Parathyroid adenoma (tissue), 2 donors: ENCODE data around the gene CAPZA2.
"Not testable (repeated sequence)": the region's sequence is repeated elsewhere in the genome, so short reads cannot be mapped to it uniquely, and the experiment has no call there.

ENCODE experiments used
- H2AFZ ChIP-seq: fragments of 300-600 bp; sonication (generic); one replicate; pipeline ENCODE4 v1.7.0; 2017; ENCODE audit warnings: antibody characterized with exemption, mild to moderate bottlenecking
- H3K27ac ChIP-seq: fragments of 300-600 bp; sonication (generic); one replicate; pipeline ENCODE4 v1.7.0; 2017
- H3K27me3 ChIP-seq: fragments of 300-600 bp; sonication (generic); one replicate; pipeline ENCODE4 v1.7.0; 2017; ENCODE audit warnings: low read length; ENCODE audit not compliant: control insufficient read depth, insufficient read depth
- H3K36me3 ChIP-seq: fragments of 300-600 bp; sonication (generic); one replicate; pipeline ENCODE4 v1.7.0; 2017; ENCODE audit warnings: low read length; ENCODE audit not compliant: control insufficient read depth, insufficient read depth
- H3K4me1 ChIP-seq: fragments of 300-600 bp; sonication (generic); one replicate; pipeline ENCODE4 v1.7.0; 2017; ENCODE audit warnings: control low read depth
- H3K4me2 ChIP-seq: fragments of 300-600 bp; sonication (generic); one replicate; pipeline ENCODE4 v1.7.0; 2017; ENCODE audit warnings: low read length
- H3K4me3 ChIP-seq: fragments of 300-600 bp; sonication (generic); one replicate; pipeline ENCODE4 v1.7.0; 2017; ENCODE audit warnings: low read depth, low read length
- H3K79me2 ChIP-seq: fragments of 300-600 bp; sonication (generic); one replicate; pipeline ENCODE4 v1.7.0; 2017; ENCODE audit warnings: control low read depth
- H3K9ac ChIP-seq: fragments of 300-600 bp; sonication (generic); one replicate; pipeline ENCODE4 v1.7.0; 2017; ENCODE audit warnings: mild to moderate bottlenecking
- H3K9me3 ChIP-seq: fragments of 300-600 bp; sonication (generic); one replicate; pipeline ENCODE4 v1.7.0; 2017; ENCODE audit warnings: low read length; ENCODE audit not compliant: control insufficient read depth
- CTCF ChIP-seq: fragments of 300-600 bp; sonication (generic); IDR thresholded peaks from one replicate; pipeline ENCODE4 v1.7.0; 2017; ENCODE audit warnings: antibody characterized with exemption, mild to moderate bottlenecking
- donor health status: primary hyperparathyroidism.

CAPZA2 gene

GRCh38 chr7:116956477-116956804, 94.1 kb downstream of the CAPZA2 start:
- Histone ChIP-seq H3K79me2 (peaks cover 8% of the 10 kb centered on the region), H3K27me3 (no peaks in the 10 kb centered on the region), H3K9ac (no peak overlapping the region), H3K36me3 (no peaks in the 10 kb centered on the region), H3K4me2 (no peak overlapping the region), H3K27ac (no peak overlapping the region), H3K4me1 (peaks cover 6% of the 10 kb centered on the region), H2AFZ (no peak overlapping the region), H3K4me3 (no peak overlapping the region), H3K9me3 (no peaks in the 10 kb centered on the region)
- TF ChIP-seq CTCF: no peak

- no peaks in the 10 kb centered on the region for H3K36me3 ChIP-seq
- H3K27me3 ChIP-seq: no peaks in the 10 kb centered on the region
- no peak overlapping the region for H3K9ac ChIP-seq
- H3K4me1 ChIP-seq: peaks cover 3% of the 10 kb centered on the region
- no peaks in the 10 kb centered on the region for H3K9me3 ChIP-seq
- no peak overlapping the region for H3K4me2 ChIP-seq
- H3K27ac ChIP-seq: no peak overlapping the region
- TF ChIP-seq CTCF: no peak
- no peak overlapping the region for H3K4me3 ChIP-seq
- peaks cover 15% of the 10 kb centered on the region for H3K79me2 ChIP-seq
- H2AFZ ChIP-seq: no peak overlapping the region
These were observed 95.5 kb downstream of the CAPZA2 start for GRCh38 chr7:116957874-116958273.

GRCh38 chr7:116961966-116962673, 99.7 kb downstream of the CAPZA2 start:
- H3K9me3 ChIP-seq, H3K4me3 ChIP-seq, H3K4me2 ChIP-seq, H3K36me3 ChIP-seq, H3K4me1 ChIP-seq, H3K9ac ChIP-seq, H3K27me3 ChIP-seq, H2AFZ ChIP-seq, H3K27ac ChIP-seq: not testable (repeated sequence)
- peaks cover 15% of the 10 kb centered on the region for H3K79me2 ChIP-seq

GRCh38 chr7:116963234-116963633, 100.8 kb downstream of the CAPZA2 start:
- no peak overlapping the region for H3K4me3 ChIP-seq
- H3K79me2 ChIP-seq: peaks cover 21% of the 10 kb centered on the region
- H3K9me3 ChIP-seq: no peaks in the 10 kb centered on the region
- no peak overlapping the region for H3K9ac ChIP-seq
- no peak overlapping the region for H3K27ac ChIP-seq
- no peaks in the 10 kb centered on the region for H3K4me1 ChIP-seq
- H3K36me3 ChIP-seq: no peaks in the 10 kb centered on the region
- no peaks in the 10 kb centered on the region for H3K27me3 ChIP-seq
- TF ChIP-seq CTCF: no peak
- no peak overlapping the region for H3K4me2 ChIP-seq
- no peak overlapping the region for H2AFZ ChIP-seq

- no peak for TF ChIP-seq CTCF
- no peak overlapping the region for H3K27ac ChIP-seq
- no peaks in the 10 kb centered on the region for H3K9me3 ChIP-seq
- H3K4me1 ChIP-seq: no peaks in the 10 kb centered on the region
- peaks cover 13% of the 10 kb centered on the region for H3K79me2 ChIP-seq
- no peak overlapping the region for H3K4me3 ChIP-seq
- no peak overlapping the region for H3K4me2 ChIP-seq
- no peaks in the 10 kb centered on the region for H3K27me3 ChIP-seq
- H3K9ac ChIP-seq: no peak overlapping the region
- no peaks in the 10 kb centered on the region for H3K36me3 ChIP-seq
- H2AFZ ChIP-seq: no peak overlapping the region
These were observed 104.2 kb downstream of the CAPZA2 start for GRCh38 chr7:116966601-116967000.
